ENCODE results near the gene ANKS1B.

The ANKS1B gene

DNA sequence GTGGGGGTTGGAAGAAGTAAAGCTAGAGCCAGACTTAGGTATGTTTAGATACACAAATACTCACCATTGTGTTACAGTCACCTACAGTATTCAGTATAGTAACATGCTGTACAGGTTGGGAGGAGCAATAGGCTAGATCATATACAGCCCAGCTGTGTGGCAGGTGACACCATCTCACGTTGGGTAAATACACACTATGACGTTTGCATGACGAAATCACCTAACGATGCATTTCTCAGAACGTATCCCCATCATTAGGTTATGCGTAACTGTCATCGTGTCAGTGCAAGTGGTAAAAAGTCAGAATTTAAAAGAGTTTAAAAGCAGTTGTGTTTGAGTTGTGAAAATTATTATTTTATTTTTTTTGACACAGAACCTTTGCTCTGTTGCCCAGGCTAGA is 1172.5 kb downstream of the ANKS1B start:
- no peak for DNase-seq (ENCODE audit: low spot score)

DNA sequence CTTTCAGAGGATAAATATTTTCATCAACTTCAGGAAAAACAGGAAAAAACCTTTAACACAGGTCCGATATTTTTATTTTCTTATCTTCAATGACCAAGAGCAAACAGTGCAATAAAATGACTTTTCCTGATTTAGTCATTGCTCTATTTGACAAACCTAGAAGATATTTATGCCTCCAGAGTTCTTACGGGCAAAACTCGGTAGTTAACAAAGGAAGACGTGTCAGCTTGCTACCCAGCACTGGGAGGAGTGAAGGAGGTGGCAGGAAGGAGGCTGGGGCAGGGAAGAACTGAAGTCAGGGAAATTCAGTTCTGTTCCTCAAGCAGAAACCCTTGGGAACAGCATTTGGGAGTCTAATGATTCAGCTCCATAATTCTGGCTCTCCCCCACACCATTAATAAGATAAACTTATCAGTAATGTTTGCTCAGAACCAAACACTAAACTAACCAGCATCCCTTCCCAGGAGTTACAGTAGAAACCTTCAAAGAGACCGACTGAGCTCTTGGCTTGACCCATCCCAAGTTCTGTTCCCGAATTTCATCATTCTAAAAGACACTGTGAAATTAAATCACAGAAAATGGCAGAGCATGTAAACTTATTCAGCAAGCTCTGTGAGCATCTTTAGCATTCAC is 1176.4 kb downstream of the ANKS1B start:
- DNase-seq (ENCODE audit: low spot score), result peak; percentile 40

DNA sequence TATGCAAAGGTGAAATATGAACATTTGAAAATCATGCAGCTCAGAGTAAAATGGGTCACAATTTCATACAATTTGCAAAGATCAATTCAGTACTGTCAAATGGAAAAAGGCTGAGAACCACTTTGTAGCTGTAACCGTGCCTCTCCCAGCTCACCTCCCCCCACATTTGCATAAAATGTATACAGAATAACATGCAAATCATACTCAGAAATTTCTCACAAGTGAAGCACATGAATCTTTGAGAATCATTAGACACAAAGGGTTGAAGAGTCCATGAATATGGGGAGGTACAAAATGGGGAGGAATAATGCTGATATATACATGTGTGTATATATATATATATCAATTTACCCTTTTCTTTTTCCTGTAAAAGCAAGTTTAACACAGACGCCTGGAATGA is 1177.5 kb downstream of the ANKS1B start:
- no peak for DNase-seq (ENCODE audit: low spot score)

DNA sequence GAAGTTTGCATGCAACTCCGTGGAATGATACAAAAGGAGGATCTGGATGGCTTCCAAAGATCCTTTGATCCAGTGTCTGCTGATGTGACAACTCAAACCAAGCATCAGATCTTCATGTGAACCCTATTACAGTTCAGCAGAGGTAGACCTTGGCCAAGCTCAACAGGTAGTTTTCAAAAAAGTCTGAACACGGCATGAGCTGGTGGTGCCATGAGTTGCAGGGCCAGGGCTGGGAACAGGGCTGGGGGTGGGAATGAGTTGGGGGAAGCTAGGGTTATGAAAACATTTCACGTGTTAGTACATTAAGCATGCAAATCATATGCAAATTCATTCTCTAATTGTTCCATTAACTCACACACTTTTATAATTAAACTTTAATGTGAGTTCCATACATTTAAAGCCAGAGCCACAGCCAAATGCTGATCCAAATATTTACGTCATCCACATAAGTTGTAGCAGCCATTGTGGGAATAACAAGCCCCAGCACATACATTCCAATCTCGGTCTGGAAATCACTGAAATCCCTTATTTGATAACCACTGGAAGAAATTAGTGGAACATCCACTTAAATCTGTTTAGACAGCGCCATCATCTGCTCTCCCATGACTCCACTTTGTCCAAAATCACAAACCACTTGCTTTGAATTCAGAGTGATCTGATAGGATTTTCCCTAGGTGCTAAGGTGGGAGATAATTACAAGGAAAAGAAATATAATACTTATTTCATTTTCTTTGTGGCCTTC is 1181.1 kb downstream of the ANKS1B start:
- DNase-seq (ENCODE audit: low spot score), result no peak

DNA sequence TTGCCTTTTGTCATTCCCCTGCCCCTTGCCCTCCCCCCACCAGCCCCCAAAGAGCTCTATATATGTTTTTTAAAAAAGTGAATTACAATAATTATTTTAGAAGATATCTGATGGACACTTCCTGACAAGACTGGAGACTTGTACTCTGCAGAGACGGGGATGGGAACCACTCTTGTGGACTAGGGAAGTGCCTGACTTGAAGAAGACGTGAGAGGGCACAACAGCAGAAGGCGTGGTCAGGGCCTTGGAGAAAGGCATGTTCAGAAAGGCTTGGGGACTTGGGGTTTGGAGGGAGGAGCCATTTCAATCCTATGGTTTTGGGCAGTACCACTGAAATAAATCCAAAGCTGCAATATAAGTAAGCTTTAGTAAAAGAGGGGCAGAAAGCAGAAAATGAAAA is 1184.9 kb downstream of the ANKS1B start:
- DNase-seq (ENCODE audit: low spot score), result no peak

DNA sequence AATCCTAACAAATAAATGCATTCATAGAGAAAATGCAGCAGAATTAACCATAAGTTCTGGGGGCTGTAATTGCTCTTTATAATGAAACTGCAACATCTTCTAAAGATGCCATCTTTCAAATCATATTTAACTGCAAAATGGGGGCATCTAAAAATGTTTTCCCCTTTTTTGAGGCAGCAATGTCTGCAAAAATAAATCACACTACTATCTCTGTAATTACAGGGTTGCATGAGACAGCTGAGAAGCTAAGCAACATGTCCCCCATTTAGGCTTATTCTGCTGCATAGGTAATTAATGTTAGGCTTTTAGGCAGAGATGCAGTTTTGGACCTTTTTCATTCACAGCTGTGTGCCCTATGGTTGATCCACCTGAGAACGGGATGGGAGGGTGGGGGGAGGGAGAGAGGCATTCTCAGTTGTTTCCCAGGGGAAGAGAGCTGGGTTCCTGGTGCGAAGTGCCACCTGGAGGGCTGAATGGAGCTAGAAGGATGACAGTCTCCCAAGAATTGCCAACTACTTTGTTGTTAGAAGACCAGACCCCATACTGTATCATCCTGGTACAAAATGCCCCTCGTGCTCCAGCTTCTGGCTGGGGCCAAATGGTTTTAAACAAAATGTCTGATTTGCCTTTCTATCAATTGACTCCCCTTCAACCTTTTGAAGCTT is 1185.5 kb downstream of the ANKS1B start:
- no peak for DNase-seq (ENCODE audit: low spot score)

DNA sequence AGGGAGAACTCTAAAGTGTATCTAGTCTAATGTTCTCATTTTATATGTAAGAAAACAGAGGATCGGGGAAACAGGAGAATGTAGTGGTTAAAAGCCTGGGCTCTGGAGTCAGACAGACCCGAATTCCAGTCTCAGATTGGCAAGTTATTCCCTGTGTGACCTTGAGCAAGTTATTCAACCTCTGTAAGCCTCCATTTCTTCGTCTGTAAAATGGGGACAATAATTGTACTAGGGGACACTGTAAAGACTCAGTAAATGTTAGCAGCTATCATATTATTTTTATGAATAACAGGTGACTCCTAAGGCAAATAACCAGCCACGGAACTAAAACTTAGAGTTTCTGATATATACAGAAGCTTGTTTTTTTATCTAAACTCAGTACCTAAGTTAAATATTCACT is 1187.5 kb downstream of the ANKS1B start:
- no peak for DNase-seq (ENCODE audit: low spot score)

DNA sequence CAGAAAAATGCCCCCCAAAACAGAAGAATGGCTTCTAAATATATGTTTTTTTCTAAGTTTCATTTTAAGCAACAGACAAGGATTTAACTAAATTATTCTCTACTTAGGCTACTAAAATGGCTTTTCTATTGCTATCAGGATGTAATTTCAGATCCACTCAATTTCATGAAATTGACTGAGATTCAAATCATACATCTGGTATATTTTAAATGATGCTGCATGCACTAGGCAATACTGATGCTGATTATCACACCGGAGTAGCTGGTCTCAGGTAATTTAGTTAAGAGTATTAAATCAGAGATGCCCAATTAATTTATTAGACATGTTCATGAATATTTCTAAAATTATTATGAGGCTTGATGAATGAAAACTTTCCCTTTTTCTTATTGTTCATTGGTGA is 1188.0 kb downstream of the ANKS1B start:
- DNase-seq (ENCODE audit: low spot score), result no peak

DNA sequence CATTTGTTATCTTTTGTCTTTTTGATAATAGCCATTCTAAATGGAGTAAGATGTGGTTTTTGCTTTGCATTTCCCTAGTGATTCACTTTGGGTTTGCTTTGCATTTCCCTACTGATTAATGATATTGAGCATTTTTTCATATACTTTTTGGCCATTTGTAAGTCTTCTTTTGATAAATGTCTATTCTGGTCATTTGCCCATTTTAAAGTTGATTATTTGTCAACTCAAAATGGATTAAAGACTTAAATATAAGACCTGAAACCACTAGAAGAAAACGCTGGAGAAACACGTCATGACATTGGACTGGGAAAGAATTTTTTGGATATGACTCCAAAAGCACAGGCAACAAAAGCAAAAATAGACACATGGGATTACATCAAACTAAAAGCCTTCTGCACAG is 1191.6 kb downstream of the ANKS1B start:
- DNase-seq (ENCODE audit: low spot score), result no peak

DNA sequence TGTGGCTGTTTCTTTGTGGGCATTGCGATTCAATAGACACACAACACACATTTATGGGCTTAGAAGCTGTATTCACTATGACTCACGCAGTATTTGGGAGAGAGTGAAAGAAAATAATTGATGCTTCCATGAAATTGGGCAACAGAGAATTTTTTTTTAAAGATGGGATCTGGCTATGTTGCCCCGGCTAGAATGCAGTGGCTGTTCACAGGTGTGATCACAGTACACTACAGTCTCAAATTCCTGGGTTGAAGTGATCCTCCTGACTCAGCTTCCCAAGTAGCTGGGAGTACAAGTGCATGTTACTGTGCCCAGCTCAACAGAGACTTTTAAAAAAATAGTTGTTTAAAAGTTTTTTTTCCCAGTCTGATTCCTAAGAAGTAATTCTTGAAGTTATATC is 1193.3 kb downstream of the ANKS1B start:
- DNase-seq (ENCODE audit: low spot score), result no peak

DNA sequence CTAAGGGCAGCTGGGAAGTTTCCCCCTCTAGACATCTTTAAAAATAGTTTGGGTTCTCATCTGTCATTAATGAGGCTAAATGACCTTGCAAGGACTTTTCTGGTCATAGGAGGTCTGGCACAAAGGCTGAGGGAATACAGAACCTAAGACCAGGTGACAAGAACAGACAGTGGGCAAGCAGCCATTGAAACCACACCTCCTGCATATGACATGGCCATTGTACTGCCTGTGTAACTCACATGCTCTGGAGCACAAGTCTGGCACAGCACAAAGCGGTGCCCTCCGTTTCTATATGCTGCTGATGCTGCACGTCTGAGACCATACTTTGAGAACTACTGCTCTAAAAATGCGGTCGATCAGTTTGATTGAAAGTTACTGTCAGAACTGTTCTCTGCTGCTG is 1196.3 kb downstream of the ANKS1B start:
- no peak for DNase-seq (ENCODE audit: low spot score)

DNA sequence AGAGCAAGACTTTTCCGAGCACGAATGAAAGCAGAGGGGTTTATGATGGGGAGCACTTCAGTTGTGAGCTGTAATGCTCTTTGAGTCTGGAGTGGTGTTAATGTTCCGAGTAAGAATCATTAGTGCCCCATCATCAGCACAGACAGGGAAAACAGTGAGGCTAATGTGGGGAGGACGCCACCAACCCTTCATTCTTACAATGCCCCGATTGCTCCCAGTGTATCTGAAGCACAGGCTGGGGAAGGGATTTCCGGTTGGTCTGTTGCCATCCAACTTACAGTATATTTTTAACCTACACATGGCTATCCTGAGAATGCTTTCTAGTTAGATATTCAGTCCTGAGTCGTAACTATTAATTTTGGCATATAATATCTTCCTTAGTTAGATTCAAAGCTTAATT is 1198.1 kb downstream of the ANKS1B start:
- no peak for DNase-seq (ENCODE audit: low spot score)

DNA sequence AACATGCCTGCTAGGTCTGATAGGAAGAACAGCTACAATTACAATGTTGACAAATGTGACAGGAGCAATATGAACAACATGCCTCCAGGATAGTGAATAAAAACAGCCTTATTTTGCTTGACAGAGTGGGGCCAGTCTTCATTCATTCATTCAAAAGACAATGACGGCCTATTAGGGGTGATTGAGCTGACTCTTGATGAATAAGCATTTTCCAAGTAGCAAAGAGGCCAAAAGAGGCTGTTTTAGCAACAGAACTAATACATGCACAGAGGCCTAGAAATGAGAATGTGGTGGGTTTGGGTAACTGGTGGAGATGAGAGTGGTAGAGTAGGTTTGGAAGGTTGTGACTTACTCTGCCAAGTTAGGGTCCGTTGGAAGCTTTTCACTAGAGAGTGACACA is 1201.3 kb downstream of the ANKS1B start:
- no peak for DNase-seq (ENCODE audit: low spot score)

DNA sequence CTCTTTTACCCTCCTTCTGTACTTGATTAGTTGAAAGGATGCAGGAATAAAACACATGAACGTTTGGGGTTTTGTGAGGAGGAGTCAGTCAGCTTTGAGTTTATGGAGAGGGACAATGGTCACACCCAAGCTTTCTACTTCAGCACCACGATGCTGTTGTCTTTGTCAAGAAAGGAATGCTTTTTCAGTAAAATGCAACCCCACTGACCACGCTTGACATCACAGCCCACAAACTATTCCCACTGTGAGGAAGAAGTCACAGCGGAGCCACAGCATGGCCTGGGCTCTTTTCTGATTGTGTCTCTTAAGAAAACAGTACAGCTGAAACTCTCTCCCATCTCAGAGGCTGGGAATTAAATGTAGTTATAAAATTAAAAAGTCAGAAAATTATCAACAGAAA is 1204.5 kb downstream of the ANKS1B start:
- no peak for DNase-seq (ENCODE audit: low spot score)

DNA sequence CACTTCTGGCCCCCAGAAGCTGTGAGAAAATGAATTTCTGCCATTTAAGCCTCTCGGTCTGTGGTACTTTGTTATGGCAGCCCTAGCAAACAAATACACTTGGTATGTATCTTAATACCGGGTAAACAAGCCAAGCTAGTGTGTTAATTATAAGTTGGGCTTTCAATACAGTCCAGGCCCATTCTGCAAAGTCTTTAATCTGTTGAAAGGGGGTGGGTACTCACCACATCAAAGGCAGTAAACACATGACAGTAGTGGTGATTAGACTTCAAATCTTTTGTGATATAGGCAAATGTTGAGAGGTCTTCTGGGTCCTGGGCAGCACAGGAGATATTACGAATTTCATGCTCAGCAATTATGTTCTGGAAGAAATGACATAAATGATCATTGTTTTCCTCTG is 1211.9 kb downstream of the ANKS1B start:
- no peak for DNase-seq (ENCODE audit: low spot score)

DNA sequence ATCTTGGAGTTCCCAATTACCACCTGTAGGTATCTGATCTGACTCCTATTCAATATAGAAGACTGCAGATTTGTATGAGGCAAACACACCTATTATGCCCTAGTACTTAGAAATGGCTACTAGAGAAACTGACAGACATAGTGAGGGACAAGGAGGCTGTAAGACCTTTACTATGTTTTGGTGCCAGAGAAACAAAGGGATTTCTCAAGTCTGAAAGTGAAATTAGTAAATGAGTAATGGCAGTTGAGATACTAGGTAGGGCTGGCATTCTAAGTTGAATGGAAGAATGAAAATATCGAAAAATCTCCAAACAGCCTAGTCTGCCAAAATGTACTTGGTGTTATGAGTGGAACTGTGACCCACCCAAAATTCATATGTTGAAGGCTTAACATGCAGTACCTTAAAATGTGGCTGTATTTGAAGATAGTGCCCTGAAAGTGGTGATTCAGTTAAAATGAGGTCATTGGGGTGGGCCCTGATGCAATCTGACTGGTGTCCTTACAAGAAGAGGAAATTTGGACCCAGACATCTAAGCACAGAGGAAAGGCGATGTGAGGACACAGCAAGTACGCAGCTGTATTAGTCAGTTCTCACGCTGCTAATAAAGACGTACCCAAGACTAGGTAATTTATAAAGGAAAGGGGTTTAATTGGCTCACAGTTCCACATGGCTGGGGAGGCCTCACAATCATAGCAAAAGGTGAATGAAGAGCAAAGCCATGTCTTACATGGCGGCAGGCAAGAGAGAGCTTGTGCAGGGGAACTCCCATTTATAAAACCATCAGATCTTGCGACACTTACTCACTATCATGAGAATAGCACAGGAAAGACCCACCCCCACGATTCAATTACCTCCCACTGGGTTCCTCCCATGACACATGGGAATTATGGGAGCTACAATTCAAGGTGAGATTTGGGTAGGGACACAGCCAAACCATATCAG is 1212.7 kb downstream of the ANKS1B start:
- no peak for DNase-seq (ENCODE audit: low spot score)

DNA sequence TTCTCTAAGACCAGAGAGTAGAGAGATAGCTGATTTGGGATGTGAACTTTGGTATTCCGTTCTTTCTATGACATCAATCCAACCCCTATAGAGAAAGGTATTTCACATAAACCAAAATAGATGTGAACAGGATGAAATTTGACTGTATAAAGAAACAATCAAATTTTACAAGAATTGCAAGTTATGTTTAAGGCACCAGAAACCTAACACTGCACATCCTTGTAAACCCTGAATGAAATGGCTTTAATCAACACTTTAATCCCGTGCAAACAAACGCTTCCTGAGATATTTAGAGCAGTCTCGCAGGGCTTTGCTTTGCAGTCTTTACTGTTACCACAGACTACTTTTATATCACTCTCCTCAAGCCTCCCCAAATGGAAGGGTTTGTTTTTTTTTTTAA is 1214.5 kb downstream of the ANKS1B start:
- DNase-seq (ENCODE audit: low spot score), result no peak

DNA sequence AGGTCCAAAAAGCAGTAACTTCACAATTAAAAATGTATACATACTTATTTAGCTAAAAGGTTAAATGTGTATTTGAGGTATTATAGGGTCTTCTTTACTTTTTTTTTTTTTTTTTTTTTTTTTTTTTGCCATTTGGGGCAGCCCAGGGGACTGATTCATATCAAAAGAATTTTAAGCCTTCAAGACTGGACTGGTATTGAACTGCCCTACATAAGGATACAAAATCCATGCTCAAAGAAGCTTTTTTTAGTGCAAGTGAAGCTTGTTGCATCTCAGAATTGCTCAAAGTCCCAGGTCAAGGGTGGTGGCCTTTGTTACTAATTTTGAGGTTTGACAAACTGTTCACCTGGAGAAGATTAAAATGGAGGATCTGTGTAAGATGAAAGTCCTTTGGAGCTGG is 1215.7 kb downstream of the ANKS1B start:
- DNase-seq (ENCODE audit: low spot score), result no peak

DNA sequence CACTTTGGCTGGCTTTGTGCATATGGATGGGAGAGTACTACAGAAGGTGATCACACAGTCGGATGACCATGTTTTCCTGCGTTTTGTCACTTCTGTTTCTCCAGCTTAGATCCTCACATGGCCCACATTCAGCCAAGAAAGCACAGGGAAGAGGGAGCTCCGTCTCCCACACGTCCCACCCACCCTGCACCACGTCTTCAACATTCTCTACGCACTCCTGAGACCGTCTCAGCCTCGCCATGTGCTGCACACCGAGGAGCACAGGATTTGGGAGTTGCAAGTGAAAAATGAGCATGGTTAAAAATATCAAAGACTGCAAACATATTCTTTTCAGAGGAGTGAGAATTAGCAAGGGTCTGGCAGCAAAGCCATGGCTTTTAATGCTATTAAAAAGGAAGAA is 1217.5 kb downstream of the ANKS1B start:
- no peak for DNase-seq (ENCODE audit: low spot score)

DNA sequence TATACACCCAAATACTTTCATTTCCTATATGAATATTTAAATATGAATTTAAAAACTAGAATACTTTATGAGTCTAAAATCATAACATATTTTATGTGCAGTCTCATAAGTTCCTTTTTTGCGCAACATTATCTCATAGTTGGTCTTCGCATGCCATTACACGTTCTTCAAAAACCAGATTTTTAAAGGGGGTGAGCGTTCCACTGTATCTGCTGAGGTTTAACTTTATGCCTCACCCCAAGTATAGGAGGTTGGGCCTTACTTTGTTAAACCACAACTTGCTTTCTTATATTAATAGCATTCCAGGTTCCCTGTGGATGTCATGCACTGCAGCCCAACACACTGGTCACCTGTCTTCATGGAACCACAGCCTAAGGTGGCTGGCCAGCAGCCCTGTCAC is 1221.1 kb downstream of the ANKS1B start:
- DNase-seq (ENCODE audit: low spot score), result no peak

DNA sequence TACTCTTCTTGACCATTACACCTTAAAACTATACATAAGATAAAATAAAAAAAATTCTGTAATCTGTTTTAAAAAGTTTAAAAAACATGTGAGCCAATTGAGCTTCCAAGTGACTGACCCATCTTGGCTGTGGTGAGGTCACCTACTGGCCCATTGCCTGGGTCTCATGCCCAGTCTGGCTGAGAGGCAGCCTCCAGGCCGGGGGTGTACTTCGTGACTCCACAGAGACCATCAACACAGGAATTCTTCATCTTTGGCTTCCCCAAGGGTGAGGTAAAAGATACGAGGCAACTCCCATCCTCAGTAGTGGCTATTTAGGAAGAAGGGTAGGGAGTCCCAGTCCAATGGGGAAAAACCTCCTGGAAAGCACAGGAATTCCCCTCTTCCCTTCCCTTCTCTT is 1226.4 kb downstream of the ANKS1B start:
- DNase-seq (ENCODE audit: low spot score), result no peak

DNA sequence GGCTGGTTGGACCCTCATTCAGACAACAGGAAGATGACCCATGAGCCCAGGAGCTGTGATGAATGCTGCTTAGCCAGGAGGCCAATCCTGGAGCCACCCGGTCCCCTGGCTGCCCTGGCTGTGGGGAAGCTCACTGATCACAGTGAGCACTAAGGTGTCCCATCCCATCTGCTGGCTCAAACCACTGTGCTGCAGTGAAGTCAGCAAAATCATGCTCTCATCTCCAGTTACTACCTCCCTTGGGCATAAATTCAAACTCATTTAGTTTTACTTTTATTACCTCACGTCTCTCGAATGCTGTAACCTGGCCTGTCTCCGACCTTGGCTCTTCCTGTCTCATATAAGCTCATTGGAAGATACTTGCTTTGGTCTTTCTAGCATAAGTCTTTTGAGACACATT is 1227.3 kb downstream of the ANKS1B start:
- no peak for DNase-seq (ENCODE audit: low spot score)
